Measurements from ENCODE around the gene GPBP1. TPM values are rescaled to one million over a fixed set of nuclear protein-coding genes. Genes with fewer than 3 reads are reported as not detected.

GPBP1 gene
- total and polyA plus RNA-seq, 9 of the 15 experiments (the other 6 are each of a cell fraction or from before 2014, with no cell fraction given): 31.0 to 109 (median 68.4) TPM

DNA sequence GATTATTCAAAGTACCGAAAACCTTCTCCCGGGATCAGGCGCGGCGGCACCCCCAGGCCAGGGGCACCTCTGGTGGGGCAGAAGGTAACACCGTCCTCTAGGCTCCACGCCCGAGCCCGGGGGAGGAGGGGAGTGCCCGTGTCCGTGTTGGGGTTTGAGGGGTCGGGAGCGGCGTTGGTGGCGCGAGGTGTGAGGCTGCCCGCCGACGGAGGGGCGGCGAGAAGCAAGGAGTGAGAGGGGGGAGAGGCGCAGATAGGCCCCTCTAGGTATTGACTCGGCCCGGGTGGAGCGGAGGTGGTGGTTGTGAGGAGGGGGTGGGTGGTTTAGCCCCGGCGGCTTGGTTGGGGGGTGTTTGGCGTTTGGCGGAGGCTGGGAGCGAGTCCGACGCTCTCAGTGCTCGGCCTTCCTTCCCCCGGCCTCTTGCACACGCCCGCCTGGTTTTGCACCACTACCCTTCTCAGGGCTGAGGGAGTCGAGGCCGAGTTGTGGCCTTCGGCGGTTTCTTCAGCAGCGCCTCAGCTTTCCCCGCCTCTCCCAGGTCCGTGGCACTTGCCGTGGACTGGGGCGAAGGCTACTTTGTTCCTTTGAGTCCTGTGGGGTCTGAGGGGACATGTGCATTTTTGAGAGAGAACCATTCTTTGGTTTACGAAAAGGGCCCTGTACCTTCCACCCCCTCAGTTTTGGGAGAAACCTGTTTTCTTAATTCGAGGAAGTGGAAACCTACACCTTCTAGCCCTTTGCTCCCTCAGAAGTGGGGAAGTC is 450 bp downstream of the GPBP1 start (continued):
- TF ChIP-seq, protein P1, sequence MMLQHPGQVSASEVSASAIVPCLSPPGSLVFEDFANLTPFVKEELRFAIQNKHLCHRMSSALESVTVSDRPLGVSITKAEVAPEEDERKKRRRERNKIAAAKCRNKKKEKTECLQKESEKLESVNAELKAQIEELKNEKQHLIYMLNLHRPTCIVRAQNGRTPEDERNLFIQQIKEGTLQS (IDR thresholded peaks at IDR 0.05): no peak
- TF ChIP-seq, protein P1 (CRISPR knock-in tag; conservative IDR thresholded peaks at IDR 0.05): no peak
- TF ChIP-seq ZNF133 (CRISPR knock-in tag; IDR thresholded peaks at IDR 0.05): no peak
- TF ChIP-seq, protein P2, sequence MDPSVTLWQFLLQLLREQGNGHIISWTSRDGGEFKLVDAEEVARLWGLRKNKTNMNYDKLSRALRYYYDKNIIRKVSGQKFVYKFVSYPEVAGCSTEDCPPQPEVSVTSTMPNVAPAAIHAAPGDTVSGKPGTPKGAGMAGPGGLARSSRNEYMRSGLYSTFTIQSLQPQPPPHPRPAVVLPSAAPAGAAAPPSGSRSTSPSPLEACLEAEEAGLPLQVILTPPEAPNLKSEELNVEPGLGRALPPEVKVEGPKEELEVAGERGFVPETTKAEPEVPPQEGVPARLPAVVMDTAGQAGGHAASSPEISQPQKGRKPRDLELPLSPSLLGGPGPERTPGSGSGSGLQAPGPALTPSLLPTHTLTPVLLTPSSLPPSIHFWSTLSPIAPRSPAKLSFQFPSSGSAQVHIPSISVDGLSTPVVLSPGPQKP (CRISPR knock-in tag; IDR thresholded peaks at IDR 0.05): no peak
- TF ChIP-seq, protein P3, sequence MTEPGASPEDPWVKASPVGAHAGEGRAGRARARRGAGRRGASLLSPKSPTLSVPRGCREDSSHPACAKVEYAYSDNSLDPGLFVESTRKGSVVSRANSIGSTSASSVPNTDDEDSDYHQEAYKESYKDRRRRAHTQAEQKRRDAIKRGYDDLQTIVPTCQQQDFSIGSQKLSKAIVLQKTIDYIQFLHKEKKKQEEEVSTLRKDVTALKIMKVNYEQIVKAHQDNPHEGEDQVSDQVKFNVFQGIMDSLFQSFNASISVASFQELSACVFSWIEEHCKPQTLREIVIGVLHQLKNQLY (CRISPR knock-in tag; conservative IDR thresholded peaks at IDR 0.05): no peak
- TF ChIP-seq, protein P4, sequence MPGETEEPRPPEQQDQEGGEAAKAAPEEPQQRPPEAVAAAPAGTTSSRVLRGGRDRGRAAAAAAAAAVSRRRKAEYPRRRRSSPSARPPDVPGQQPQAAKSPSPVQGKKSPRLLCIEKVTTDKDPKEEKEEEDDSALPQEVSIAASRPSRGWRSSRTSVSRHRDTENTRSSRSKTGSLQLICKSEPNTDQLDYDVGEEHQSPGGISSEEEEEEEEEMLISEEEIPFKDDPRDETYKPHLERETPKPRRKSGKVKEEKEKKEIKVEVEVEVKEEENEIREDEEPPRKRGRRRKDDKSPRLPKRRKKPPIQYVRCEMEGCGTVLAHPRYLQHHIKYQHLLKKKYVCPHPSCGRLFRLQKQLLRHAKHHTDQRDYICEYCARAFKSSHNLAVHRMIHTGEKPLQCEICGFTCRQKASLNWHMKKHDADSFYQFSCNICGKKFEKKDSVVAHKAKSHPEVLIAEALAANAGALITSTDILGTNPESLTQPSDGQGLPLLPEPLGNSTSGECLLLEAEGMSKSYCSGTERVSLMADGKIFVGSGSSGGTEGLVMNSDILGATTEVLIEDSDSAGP (CRISPR knock-in tag; IDR thresholded peaks at IDR 0.05): no peak
- no peak for TF ChIP-seq TGIF2 (CRISPR knock-in tag; IDR thresholded peaks at IDR 0.05)
- TF ChIP-seq DDX20 (tag; IDR thresholded peaks at IDR 0.05; ENCODE audit: low read depth): no peak
- TF ChIP-seq ZNF324 (CRISPR knock-in tag; IDR thresholded peaks at IDR 0.05): no peak
- no peak for TF ChIP-seq RBM25 (IDR thresholded peaks at IDR 0.05; ENCODE audit: low read depth, low read length, severe bottlenecking)
- TF ChIP-seq CAMTA2 (CRISPR knock-in tag; conservative IDR thresholded peaks at IDR 0.05): no peak
- TF ChIP-seq, protein P5, sequence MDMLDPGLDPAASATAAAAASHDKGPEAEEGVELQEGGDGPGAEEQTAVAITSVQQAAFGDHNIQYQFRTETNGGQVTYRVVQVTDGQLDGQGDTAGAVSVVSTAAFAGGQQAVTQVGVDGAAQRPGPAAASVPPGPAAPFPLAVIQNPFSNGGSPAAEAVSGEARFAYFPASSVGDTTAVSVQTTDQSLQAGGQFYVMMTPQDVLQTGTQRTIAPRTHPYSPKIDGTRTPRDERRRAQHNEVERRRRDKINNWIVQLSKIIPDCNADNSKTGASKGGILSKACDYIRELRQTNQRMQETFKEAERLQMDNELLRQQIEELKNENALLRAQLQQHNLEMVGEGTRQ (CRISPR knock-in tag; IDR thresholded peaks at IDR 0.05): no peak
- TF ChIP-seq HNRNPUL1 (IDR thresholded peaks at IDR 0.05; ENCODE audit: low read length): no peak
- no peak for TF ChIP-seq HDAC8 (tag; IDR thresholded peaks at IDR 0.05)
- no peak for TF ChIP-seq GTF2E2 (tag; IDR thresholded peaks at IDR 0.05)
- TF ChIP-seq, protein P6, sequence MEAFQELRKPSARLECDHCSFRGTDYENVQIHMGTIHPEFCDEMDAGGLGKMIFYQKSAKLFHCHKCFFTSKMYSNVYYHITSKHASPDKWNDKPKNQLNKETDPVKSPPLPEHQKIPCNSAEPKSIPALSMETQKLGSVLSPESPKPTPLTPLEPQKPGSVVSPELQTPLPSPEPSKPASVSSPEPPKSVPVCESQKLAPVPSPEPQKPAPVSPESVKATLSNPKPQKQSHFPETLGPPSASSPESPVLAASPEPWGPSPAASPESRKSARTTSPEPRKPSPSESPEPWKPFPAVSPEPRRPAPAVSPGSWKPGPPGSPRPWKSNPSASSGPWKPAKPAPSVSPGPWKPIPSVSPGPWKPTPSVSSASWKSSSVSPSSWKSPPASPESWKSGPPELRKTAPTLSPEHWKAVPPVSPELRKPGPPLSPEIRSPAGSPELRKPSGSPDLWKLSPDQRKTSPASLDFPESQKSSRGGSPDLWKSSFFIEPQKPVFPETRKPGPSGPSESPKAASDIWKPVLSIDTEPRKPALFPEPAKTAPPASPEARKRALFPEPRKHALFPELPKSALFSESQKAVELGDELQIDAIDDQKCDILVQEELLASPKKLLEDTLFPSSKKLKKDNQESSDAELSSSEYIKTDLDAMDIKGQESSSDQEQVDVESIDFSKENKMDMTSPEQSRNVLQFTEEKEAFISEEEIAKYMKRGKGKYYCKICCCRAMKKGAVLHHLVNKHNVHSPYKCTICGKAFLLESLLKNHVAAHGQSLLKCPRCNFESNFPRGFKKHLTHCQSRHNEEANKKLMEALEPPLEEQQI (IDR thresholded peaks at IDR 0.05): no peak
- TF ChIP-seq, protein P7, sequence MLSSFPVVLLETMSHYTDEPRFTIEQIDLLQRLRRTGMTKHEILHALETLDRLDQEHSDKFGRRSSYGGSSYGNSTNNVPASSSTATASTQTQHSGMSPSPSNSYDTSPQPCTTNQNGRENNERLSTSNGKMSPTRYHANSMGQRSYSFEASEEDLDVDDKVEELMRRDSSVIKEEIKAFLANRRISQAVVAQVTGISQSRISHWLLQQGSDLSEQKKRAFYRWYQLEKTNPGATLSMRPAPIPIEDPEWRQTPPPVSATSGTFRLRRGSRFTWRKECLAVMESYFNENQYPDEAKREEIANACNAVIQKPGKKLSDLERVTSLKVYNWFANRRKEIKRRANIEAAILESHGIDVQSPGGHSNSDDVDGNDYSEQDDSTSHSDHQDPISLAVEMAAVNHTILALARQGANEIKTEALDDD (IDR thresholded peaks at IDR 0.05): no peak
- no peak for TF ChIP-seq ZNF764 (CRISPR knock-in tag; IDR thresholded peaks at IDR 0.05; ENCODE audit: low read depth)
- TF ChIP-seq TRIM28 (IDR thresholded peaks at IDR 0.05): no peak; the same call in 1 of the 2 replicates
